ENCODE results near the gene SDSL. TPM values are rescaled to one million over a fixed set of nuclear protein-coding genes. Genes with fewer than 3 reads are reported as not detected.

Gene SDSL
- polyA plus RNA-seq, 1 donor (not counting 4 experiments of a cell fraction or from before 2014, with no cell fraction given) = 1.9 TPM

GRCh38 chr12:113473942-113474341 is 51.8 kb downstream of the SDSL start:
- Histone ChIP-seq H3K27ac (ENCODE audit: control insufficient read depth, insufficient read depth, low read length) (no peak overlapping the region), H3K9ac (ENCODE audit: control insufficient read depth, extremely low read depth, insufficient read depth, low read length) (no peak overlapping the region), H3K4me2 (ENCODE audit: control insufficient read depth, extremely low read depth, insufficient read depth, low read depth, low read length) (no peak overlapping the region), H3K27me3 (ENCODE audit: control insufficient read depth, extremely low read depth, insufficient read depth, low read length) (peaks cover 97% of the 10 kb centered on the region), H3K36me3 (ENCODE audit: control insufficient read depth in 2 of 2, extremely low read depth in 1 of 2, insufficient read depth in 2 of 2, low read length in 2 of 2) (no peaks in the 10 kb centered on the region), H2AFZ (ENCODE audit: control insufficient read depth, low read length) (no peak overlapping the region), H3K4me3 (ENCODE audit: control insufficient read depth in 2 of 3, extremely low read depth in 1 of 3, insufficient read depth in 2 of 3, low read depth in 1 of 3, low read length in 3 of 3) (no peak overlapping the region), H3K79me2 (ENCODE audit: control insufficient read depth, insufficient read depth, low read length) (no peaks in the 10 kb centered on the region), H3K9me3 (ENCODE audit: control insufficient read depth, low read depth, low read length) (no peaks in the 10 kb centered on the region), H4K20me1 (ENCODE audit: control insufficient read depth, extremely low read depth, insufficient read depth, low read length) (no peaks in the 10 kb centered on the region), H3K4me1 (ENCODE audit: control insufficient read depth, extremely low read depth, insufficient read depth, low read length) (no peaks in the 10 kb centered on the region), H3K9me1 (ENCODE audit: control insufficient read depth, extremely low read depth, insufficient read depth, low read length) (no peaks in the 10 kb centered on the region)
- no peak for DNase-seq (ENCODE audit: low read depth, low spot score)
- FAIRE-seq = no peak
- dilution Hi-C loops (cut with MboI; ENCODE audit: extremely low pct_ligation_motif_present, low sequenced_read_pairs) = no loop called here
- peak; percentile 17 for TF ChIP-seq EZH2 (IDR thresholded peaks at IDR 0.05; ENCODE audit: low read length)
- no peak for TF ChIP-seq CTCF (optimal IDR thresholded peaks at IDR 0.05 in 1 of 3, IDR thresholded peaks at IDR 0.05 in 1 of 3, conservative IDR thresholded peaks at IDR 0.05 in 1 of 3; ENCODE audit: extremely low read depth in 1 of 3, insufficient read depth in 2 of 3, low read length in 3 of 3)

GRCh38 chr12:113474635-113475436 is 52.7 kb downstream of the SDSL start:
- peaks cover 97% of the 10 kb centered on the region for H3K27me3 ChIP-seq (ENCODE audit: control insufficient read depth, extremely low read depth, insufficient read depth, low read length)

More at GRCh38 chr12:113474635-113475436, 52.7 kb downstream of the SDSL start:
- H3K9ac ChIP-seq (ENCODE audit: control insufficient read depth, extremely low read depth, insufficient read depth, low read length) = no peak overlapping the region
- no peaks in the 10 kb centered on the region for H3K9me1 ChIP-seq (ENCODE audit: control insufficient read depth, extremely low read depth, insufficient read depth, low read length)
- no peak overlapping the region for H2AFZ ChIP-seq (ENCODE audit: control insufficient read depth, low read length)
- H3K4me1 ChIP-seq (ENCODE audit: control insufficient read depth, extremely low read depth, insufficient read depth, low read length) = no peaks in the 10 kb centered on the region
- FAIRE-seq (no peak), DNase-seq (ENCODE audit: low read depth, low spot score) (no peak)
- no peaks in the 10 kb centered on the region for H3K9me3 ChIP-seq (ENCODE audit: control insufficient read depth, low read depth, low read length)
- no peaks in the 10 kb centered on the region for H3K79me2 ChIP-seq (ENCODE audit: control insufficient read depth, insufficient read depth, low read length)
- no peaks in the 10 kb centered on the region for H4K20me1 ChIP-seq (ENCODE audit: control insufficient read depth, extremely low read depth, insufficient read depth, low read length)
- TF ChIP-seq EZH2 (IDR thresholded peaks at IDR 0.05; ENCODE audit: low read length) = peak; percentile 65
- TF ChIP-seq CTCF (optimal IDR thresholded peaks at IDR 0.05 in 1 of 3, IDR thresholded peaks at IDR 0.05 in 1 of 3, conservative IDR thresholded peaks at IDR 0.05 in 1 of 3; ENCODE audit: extremely low read depth in 1 of 3, insufficient read depth in 2 of 3, low read length in 3 of 3) = no peak
- H3K36me3 ChIP-seq (ENCODE audit: control insufficient read depth in 2 of 2, extremely low read depth in 1 of 2, insufficient read depth in 2 of 2, low read length in 2 of 2) = no peaks in the 10 kb centered on the region
- no peak overlapping the region for H3K4me3 ChIP-seq (ENCODE audit: control insufficient read depth in 2 of 3, extremely low read depth in 1 of 3, insufficient read depth in 2 of 3, low read depth in 1 of 3, low read length in 3 of 3)
- dilution Hi-C loops (cut with MboI; ENCODE audit: extremely low pct_ligation_motif_present, low sequenced_read_pairs) = no loop called here
- no peak overlapping the region for H3K4me2 ChIP-seq (ENCODE audit: control insufficient read depth, extremely low read depth, insufficient read depth, low read depth, low read length)
- no peak overlapping the region for H3K27ac ChIP-seq (ENCODE audit: control insufficient read depth, insufficient read depth, low read length)
